LNCaP clone FGC (cell line): ENCODE measurements around the gene PDAP1.

Experiments
- DNase-seq: peaks from one replicate; pipeline ENCODE4 v3.0.0-alpha.2; 2011; ENCODE audit warnings: low read depth
- H3K4me3 ChIP-seq: 2 replicates; pipeline ENCODE4 v1.5.1; 2011; ENCODE audit warnings: mild to moderate bottlenecking, low read depth, low read length, control low read depth
- CTCF ChIP-seq: IDR thresholded peaks from 2 replicates; pipeline ENCODE4 v1.5.1; 2012; ENCODE audit warnings: mild to moderate bottlenecking; ENCODE audit not compliant: control insufficient read depth, insufficient read depth; ENCODE audit errors: extremely low read depth

Gene PDAP1

GRCh38 chr7:99379043-99379577 is 29.3 kb downstream of the PDAP1 start:
- no peak for DNase-seq
- H3K4me3 ChIP-seq = no peak overlapping the region
- no peak for TF ChIP-seq CTCF

- H3K4me3 ChIP-seq = peak overlapping the region; percentile 72
- no peak for DNase-seq
- no peak for TF ChIP-seq CTCF
Measured at GRCh38 chr7:99375070-99375807, 33.2 kb downstream of the PDAP1 start.

- no peak for DNase-seq
- no peak for TF ChIP-seq CTCF
- H3K4me3 ChIP-seq = peak within 1 kb of the TSS; percentile 72
Measured at GRCh38 chr7:99374111-99375064, 34.0 kb downstream of the PDAP1 start, which contains the start of gene ARPC1B. Gene ARPC1B, plus strand, starts transcription at chr7:99374730. Its CDS starts 10,985 bp downstream, at chr7:99385715.

- H3K4me3 ChIP-seq = no peak overlapping the region
- no peak for TF ChIP-seq CTCF
Measured at GRCh38 chr7:99373091-99374066, 35.0 kb downstream of the PDAP1 start.

GRCh38 chr7:99372275-99373090 is 35.9 kb downstream of the PDAP1 start:
- no peak overlapping the region for H3K4me3 ChIP-seq
- no peak for TF ChIP-seq CTCF
- no peak for DNase-seq

More at GRCh38 chr7:99373091-99374066, 35.0 kb downstream of the PDAP1 start:
- no peak for DNase-seq
